ENCODE data around the gene IFNGR1.

IFNGR1 gene

GRCh38 chr6:137227871-137228302 is 8.7 kb upstream of the IFNGR1 start:
- Histone ChIP-seq H3K4me3 (ENCODE audit: insufficient read length, low read depth) (no peak overlapping the region), H3K9ac (ENCODE audit: insufficient read length, low read depth) (no peak overlapping the region)

GRCh38 chr6:137226697-137227096 is 7.5 kb upstream of the IFNGR1 start:
- no peak overlapping the region for H3K9ac ChIP-seq (ENCODE audit: insufficient read length, low read depth)
- H3K36me3 ChIP-seq (ENCODE audit: insufficient read depth, insufficient read length, low read length) = no peaks in the 10 kb centered on the region
- no peaks in the 10 kb centered on the region for H3K27me3 ChIP-seq (ENCODE audit: insufficient read depth, insufficient read length)
- no peak overlapping the region for H3K4me3 ChIP-seq (ENCODE audit: insufficient read length, low read depth)
- no peaks in the 10 kb centered on the region for H3K4me1 ChIP-seq (ENCODE audit: insufficient read depth, insufficient read length)
- no peak for DNase-seq (ENCODE audit: low read depth, low spot score)
- no peaks in the 10 kb centered on the region for H3K9me3 ChIP-seq (ENCODE audit: insufficient read depth, low read length)
- TF ChIP-seq ZNF274 (IDR thresholded peaks at IDR 0.05; ENCODE audit: low read depth, low read length) = no peak
- TF ChIP-seq SUZ12 (IDR thresholded peaks at IDR 0.05; ENCODE audit: extremely low read depth, insufficient read depth, insufficient read length) = no peak
- TF ChIP-seq YY1 (IDR thresholded peaks at IDR 0.05; ENCODE audit: insufficient read depth, insufficient read length) = no peak

More at GRCh38 chr6:137227871-137228302, 8.7 kb upstream of the IFNGR1 start:
- DNase-seq (ENCODE audit: low read depth, low spot score) = no peak
- H3K9me3 ChIP-seq (ENCODE audit: insufficient read depth, low read length) = no peaks in the 10 kb centered on the region
- TF ChIP-seq YY1 (IDR thresholded peaks at IDR 0.05; ENCODE audit: insufficient read depth, insufficient read length) (no peak), ZNF274 (IDR thresholded peaks at IDR 0.05; ENCODE audit: low read depth, low read length) (no peak), SUZ12 (IDR thresholded peaks at IDR 0.05; ENCODE audit: extremely low read depth, insufficient read depth, insufficient read length) (no peak)
- H3K27me3 ChIP-seq (ENCODE audit: insufficient read depth, insufficient read length) = no peaks in the 10 kb centered on the region
- no peaks in the 10 kb centered on the region for H3K4me1 ChIP-seq (ENCODE audit: insufficient read depth, insufficient read length)
- H3K36me3 ChIP-seq (ENCODE audit: insufficient read depth, insufficient read length, low read length) = no peaks in the 10 kb centered on the region

GRCh38 chr6:137224799-137225198 is 5.6 kb upstream of the IFNGR1 start:
- no peak for DNase-seq (ENCODE audit: low read depth, low spot score)
- H3K4me3 ChIP-seq (ENCODE audit: insufficient read length, low read depth) = no peak overlapping the region
- H3K9ac ChIP-seq (ENCODE audit: insufficient read length, low read depth) = no peak overlapping the region
- no peaks in the 10 kb centered on the region for H3K36me3 ChIP-seq (ENCODE audit: insufficient read depth, insufficient read length, low read length)
- TF ChIP-seq ZNF274 (IDR thresholded peaks at IDR 0.05; ENCODE audit: low read depth, low read length) (no peak), YY1 (IDR thresholded peaks at IDR 0.05; ENCODE audit: insufficient read depth, insufficient read length) (no peak), SUZ12 (IDR thresholded peaks at IDR 0.05; ENCODE audit: extremely low read depth, insufficient read depth, insufficient read length) (no peak)
- no peaks in the 10 kb centered on the region for H3K9me3 ChIP-seq (ENCODE audit: insufficient read depth, low read length)
- no peaks in the 10 kb centered on the region for H3K27me3 ChIP-seq (ENCODE audit: insufficient read depth, insufficient read length)
- no peaks in the 10 kb centered on the region for H3K4me1 ChIP-seq (ENCODE audit: insufficient read depth, insufficient read length)

- H3K9ac ChIP-seq (ENCODE audit: insufficient read length, low read depth) = no peak overlapping the region
- DNase-seq (ENCODE audit: low read depth, low spot score) = no peak
- H3K4me1 ChIP-seq (ENCODE audit: insufficient read depth, insufficient read length) = no peaks in the 10 kb centered on the region
- H3K4me3 ChIP-seq (ENCODE audit: insufficient read length, low read depth) = no peak overlapping the region
- TF ChIP-seq ZNF274 (IDR thresholded peaks at IDR 0.05; ENCODE audit: low read depth, low read length) (no peak), YY1 (IDR thresholded peaks at IDR 0.05; ENCODE audit: insufficient read depth, insufficient read length) (no peak), SUZ12 (IDR thresholded peaks at IDR 0.05; ENCODE audit: extremely low read depth, insufficient read depth, insufficient read length) (no peak)
- H3K9me3 ChIP-seq (ENCODE audit: insufficient read depth, low read length) = no peaks in the 10 kb centered on the region
- no peaks in the 10 kb centered on the region for H3K36me3 ChIP-seq (ENCODE audit: insufficient read depth, insufficient read length, low read length)
- no peaks in the 10 kb centered on the region for H3K27me3 ChIP-seq (ENCODE audit: insufficient read depth, insufficient read length)
Measured at GRCh38 chr6:137223370-137224131, 4.4 kb upstream of the IFNGR1 start.

GRCh38 chr6:137222381-137222780 is 3.2 kb upstream of the IFNGR1 start:
- TF ChIP-seq SUZ12 (IDR thresholded peaks at IDR 0.05; ENCODE audit: extremely low read depth, insufficient read depth, insufficient read length) = no peak
- TF ChIP-seq YY1 (IDR thresholded peaks at IDR 0.05; ENCODE audit: insufficient read depth, insufficient read length) = no peak
- no peak for TF ChIP-seq ZNF274 (IDR thresholded peaks at IDR 0.05; ENCODE audit: low read depth, low read length)
- H3K4me1 ChIP-seq (ENCODE audit: insufficient read depth, insufficient read length) = no peaks in the 10 kb centered on the region
- H3K27me3 ChIP-seq (ENCODE audit: insufficient read depth, insufficient read length) = no peaks in the 10 kb centered on the region
- no peak overlapping the region for H3K4me3 ChIP-seq (ENCODE audit: insufficient read length, low read depth)
- no peak overlapping the region for H3K9ac ChIP-seq (ENCODE audit: insufficient read length, low read depth)
- DNase-seq (ENCODE audit: low read depth, low spot score) = no peak
- peaks cover 6% of the 10 kb centered on the region for H3K36me3 ChIP-seq (ENCODE audit: insufficient read depth, insufficient read length, low read length)
- no peaks in the 10 kb centered on the region for H3K9me3 ChIP-seq (ENCODE audit: insufficient read depth, low read length)

- no peak for DNase-seq (ENCODE audit: low read depth, low spot score)
- H3K4me3 ChIP-seq (ENCODE audit: insufficient read length, low read depth) = peak overlapping the region; percentile 88
- no peaks in the 10 kb centered on the region for H3K27me3 ChIP-seq (ENCODE audit: insufficient read depth, insufficient read length)
- peak overlapping the region; percentile 89 for H3K9ac ChIP-seq (ENCODE audit: insufficient read length, low read depth)
- no peaks in the 10 kb centered on the region for H3K4me1 ChIP-seq (ENCODE audit: insufficient read depth, insufficient read length)
- H3K9me3 ChIP-seq (ENCODE audit: insufficient read depth, low read length) = no peaks in the 10 kb centered on the region
- H3K36me3 ChIP-seq (ENCODE audit: insufficient read depth, insufficient read length, low read length) = peaks cover 10% of the 10 kb centered on the region
- no peak for TF ChIP-seq SUZ12 (IDR thresholded peaks at IDR 0.05; ENCODE audit: extremely low read depth, insufficient read depth, insufficient read length)
- TF ChIP-seq YY1 (IDR thresholded peaks at IDR 0.05; ENCODE audit: insufficient read depth, insufficient read length) = no peak
- TF ChIP-seq ZNF274 (IDR thresholded peaks at IDR 0.05; ENCODE audit: low read depth, low read length) = no peak
Measured at GRCh38 chr6:137219664-137220252, 573 bp upstream of the IFNGR1 start.

- Histone ChIP-seq H3K4me1 (ENCODE audit: insufficient read depth, insufficient read length) (no peaks in the 10 kb centered on the region), H3K9ac (ENCODE audit: insufficient read length, low read depth) (peak overlapping the region; percentile 89), H3K36me3 (ENCODE audit: insufficient read depth, insufficient read length, low read length) (peaks cover 17% of the 10 kb centered on the region), H3K27me3 (ENCODE audit: insufficient read depth, insufficient read length) (no peaks in the 10 kb centered on the region), H3K4me3 (ENCODE audit: insufficient read length, low read depth) (peak overlapping the region; percentile 88), H3K9me3 (ENCODE audit: insufficient read depth, low read length) (no peaks in the 10 kb centered on the region)
- TF ChIP-seq ZNF274 (IDR thresholded peaks at IDR 0.05; ENCODE audit: low read depth, low read length) (no peak), SUZ12 (IDR thresholded peaks at IDR 0.05; ENCODE audit: extremely low read depth, insufficient read depth, insufficient read length) (no peak), YY1 (IDR thresholded peaks at IDR 0.05; ENCODE audit: insufficient read depth, insufficient read length) (no peak)
- DNase-seq (ENCODE audit: low read depth, low spot score) = no peak
Measured at GRCh38 chr6:137218473-137218916, 690 bp downstream of the IFNGR1 start.

All from NT2/D1 (cell line).